Cardiac fibroblast (primary cell): Measurements from ENCODE around the gene IQCH.
A peak's percentile ranks its signal among the peaks of the same experiment; 100 is the strongest.
"Not testable (repeated sequence)": the region's sequence is repeated elsewhere in the genome, so short reads cannot be mapped to it uniquely, and the experiment has no call there.

Experiments used
- DNase-seq, 2 donors: peaks; one replicate each; pipeline versions ENCODE4 v3.0.0 to v3.0.0-alpha.2; 2010; ENCODE audit warnings: low read depth in 2 of 2
- H3K4me3 ChIP-seq, 2 donors: replicated peaks in 1 of 2; 1 replicate in 1 of 2; 2 replicates in 1 of 2; pipeline ENCODE4 v1.5.1; 2011; ENCODE audit warnings: low read depth in 2 of 2, low read length in 2 of 2, mild to moderate bottlenecking in 2 of 2, moderate library complexity in 1 of 2
- TF ChIP-seq, protein P1 (sequence below): IDR thresholded peaks from one replicate; pipeline ENCODE4 v1.5.1; 2011; ENCODE audit warnings: low read depth, mild to moderate bottlenecking, low read length, inconsistent platforms

The IQCH gene

DNA sequence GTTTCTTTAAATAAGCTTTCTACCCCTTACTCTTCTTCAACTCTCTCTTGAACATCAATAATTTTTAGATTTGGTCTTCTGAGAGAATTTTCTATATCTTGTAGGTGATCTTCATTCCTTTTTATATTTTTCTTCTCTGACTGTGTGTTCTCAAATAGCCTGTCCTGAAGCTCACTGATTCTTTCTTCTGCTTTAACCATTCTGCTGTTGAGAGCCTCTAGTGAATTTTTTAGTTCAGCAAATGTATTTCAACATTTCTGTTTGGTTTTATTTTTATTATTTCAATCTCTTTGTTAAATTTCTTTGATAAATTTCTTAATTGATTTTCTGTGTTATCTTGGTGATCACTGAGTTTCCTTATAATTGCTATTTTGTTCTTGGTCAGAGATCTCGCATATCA, 19.6 kb downstream of the IQCH start:
- no peak overlapping the region for H3K4me3 ChIP-seq
- no peak for DNase-seq

DNA sequence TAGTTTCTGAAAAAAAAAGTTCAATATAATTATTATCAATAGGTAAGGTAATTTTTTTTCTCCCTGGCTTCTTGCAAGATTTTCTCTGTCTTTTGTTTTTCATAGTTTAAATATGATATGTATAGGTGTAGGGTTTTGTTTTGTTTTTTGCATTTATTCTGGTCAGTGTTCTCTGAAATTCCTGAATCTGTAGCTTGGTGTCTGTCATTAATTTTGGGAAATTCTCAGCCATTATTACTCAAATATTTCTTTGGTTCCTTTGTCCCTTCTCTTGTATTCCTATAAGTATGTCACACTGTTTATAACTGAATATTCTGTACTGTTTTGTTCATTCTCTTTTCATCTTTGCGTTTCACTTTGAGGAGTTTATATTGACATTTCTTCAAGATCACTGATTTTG, 22.1 kb downstream of the IQCH start:
- TF ChIP-seq, protein P1, sequence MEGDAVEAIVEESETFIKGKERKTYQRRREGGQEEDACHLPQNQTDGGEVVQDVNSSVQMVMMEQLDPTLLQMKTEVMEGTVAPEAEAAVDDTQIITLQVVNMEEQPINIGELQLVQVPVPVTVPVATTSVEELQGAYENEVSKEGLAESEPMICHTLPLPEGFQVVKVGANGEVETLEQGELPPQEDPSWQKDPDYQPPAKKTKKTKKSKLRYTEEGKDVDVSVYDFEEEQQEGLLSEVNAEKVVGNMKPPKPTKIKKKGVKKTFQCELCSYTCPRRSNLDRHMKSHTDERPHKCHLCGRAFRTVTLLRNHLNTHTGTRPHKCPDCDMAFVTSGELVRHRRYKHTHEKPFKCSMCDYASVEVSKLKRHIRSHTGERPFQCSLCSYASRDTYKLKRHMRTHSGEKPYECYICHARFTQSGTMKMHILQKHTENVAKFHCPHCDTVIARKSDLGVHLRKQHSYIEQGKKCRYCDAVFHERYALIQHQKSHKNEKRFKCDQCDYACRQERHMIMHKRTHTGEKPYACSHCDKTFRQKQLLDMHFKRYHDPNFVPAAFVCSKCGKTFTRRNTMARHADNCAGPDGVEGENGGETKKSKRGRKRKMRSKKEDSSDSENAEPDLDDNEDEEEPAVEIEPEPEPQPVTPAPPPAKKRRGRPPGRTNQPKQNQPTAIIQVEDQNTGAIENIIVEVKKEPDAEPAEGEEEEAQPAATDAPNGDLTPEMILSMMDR: no peak
- no peak for DNase-seq
- no peak overlapping the region for H3K4me3 ChIP-seq

More for the DNA sequence above, 19.6 kb downstream of the IQCH start:
- TF ChIP-seq, protein P1: no peak

DNA sequence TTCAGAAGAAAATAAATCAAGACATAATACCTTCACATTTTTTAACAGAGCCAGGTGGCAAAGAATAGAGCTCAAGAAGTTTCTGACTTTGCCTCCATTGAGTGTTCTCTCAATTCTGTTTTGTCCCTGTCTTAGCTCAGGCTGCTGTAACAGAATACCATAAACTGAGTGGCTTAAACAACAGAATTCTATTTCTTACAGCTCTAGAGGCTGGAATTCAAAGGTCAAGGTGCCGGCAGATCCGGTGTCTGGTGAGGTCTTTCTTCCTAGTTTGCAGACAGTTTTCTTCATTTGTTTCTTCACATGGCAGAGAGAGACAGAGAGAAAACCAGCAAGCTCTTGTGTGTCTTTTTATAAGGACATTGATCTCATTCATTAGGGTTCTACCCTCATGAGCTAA, 25.6 kb downstream of the IQCH start:
- no peak overlapping the region for H3K4me3 ChIP-seq
- no peak for DNase-seq
- TF ChIP-seq, protein P1: no peak

DNA sequence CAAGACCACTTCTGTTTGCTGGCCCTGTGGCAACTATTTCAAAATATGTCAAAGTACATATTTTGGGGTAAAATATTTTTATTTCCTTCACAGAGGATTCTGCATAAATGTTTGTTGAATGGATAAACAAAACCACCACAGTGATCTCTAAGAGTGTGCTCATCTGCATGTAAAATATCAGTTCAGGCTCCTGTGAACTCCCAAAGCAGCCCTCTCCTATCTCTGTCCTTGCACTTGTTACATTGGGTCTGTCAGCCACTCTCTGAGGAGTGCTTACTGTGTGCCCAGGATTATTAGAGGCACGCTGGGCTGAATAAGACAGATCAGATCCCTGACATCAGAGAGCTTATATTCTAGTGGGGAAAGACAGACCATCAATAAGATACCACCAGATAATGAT, 27.1 kb downstream of the IQCH start:
- TF ChIP-seq, protein P1: no peak
- DNase-seq: no peak
- no peak overlapping the region for H3K4me3 ChIP-seq

DNA sequence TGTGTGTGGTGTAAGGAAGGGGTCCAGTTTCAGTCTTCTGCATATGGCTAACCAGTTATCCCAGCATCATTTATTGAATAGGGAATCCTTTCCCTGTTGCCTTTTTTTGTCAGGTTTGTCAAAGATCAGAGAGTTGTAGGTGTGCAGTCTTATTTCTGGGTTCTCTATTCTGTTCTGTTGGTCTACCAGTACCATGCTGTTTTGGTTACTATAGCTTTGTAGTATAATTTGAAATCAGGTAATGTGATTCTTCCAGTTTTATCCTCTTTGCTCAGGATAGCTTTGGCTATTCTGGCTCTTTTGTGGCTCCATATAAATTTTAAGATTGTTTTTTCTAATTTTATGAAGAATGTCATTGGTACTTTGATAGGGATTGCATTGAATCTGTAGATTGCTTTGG, 31.0 kb downstream of the IQCH start:
- not testable (repeated sequence) for DNase-seq, H3K4me3 ChIP-seq

DNA sequence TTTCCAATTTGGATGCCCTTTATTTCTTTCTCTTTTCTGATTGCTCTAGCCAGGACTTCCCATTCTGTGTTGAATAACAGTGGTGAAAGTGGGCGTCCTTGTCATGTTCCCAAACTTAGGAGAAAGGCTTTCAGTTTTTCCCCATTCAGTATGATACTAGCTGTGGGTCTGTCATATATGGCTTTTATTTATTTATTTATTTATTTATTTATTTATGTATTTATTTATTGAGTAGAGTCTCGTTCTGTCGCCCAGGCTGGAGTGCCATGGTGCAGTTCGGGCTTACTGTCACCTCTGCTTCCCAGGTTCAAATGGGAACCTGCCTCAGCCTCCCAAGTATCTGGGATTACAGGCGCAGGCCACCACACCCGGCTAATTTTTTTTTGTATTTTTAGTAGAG, 31.8 kb downstream of the IQCH start:
- not testable (repeated sequence) for DNase-seq, H3K4me3 ChIP-seq

DNA sequence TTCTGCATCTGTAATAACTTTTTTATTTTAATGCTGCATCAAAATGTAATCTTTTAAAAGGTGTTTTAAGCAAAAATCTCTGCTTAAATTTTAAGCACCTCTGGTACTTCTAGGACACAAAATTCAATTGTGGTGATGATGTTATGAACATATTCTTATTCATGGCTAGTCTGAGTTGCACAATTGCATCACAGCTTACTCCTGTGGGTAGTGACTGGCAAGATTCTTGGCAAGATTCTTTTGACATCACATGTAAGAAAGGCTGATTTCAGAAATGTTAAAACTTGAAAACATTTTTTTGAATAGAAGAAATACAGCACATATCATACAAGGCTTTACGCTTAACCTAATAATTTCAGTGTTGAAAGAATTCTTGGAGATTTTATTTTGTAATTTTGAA, 35.7 kb downstream of the IQCH start:
- TF ChIP-seq, protein P1: no peak
- no peak overlapping the region for H3K4me3 ChIP-seq
- DNase-seq: peak; percentile 29 to 58

DNA sequence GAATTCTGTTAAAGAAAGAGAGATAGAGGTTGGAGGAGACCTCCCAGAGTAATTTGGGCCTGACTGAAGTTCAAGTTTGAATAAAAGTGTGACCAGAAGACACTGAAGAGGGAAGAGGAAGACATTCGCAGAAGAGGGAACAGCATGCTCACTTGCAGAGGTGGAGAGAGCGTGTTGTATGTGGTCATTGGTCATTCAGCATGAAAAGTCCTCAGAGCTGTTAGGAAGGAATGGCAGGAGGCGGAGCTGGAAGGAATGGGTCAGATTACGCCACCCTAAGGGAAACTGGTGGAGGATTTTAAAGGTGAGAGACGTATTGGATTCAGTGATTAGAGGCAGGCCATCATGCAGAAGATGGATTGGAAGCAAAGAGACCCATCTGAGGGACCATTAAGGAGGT, 41.6 kb downstream of the IQCH start:
- TF ChIP-seq, protein P1: no peak
- no peak for DNase-seq
- H3K4me3 ChIP-seq: no peak overlapping the region
